Measurements from ENCODE around the gene CILP2.
A peak's percentile ranks its signal among the peaks of the same experiment; 100 is the strongest.

CILP2 gene

GRCh38 chr19:19553670-19554069 lies 15.6 kb downstream of the CILP2 start:
- Histone ChIP-seq H3K27ac (no peak overlapping the region), H3K4me3 (no peak overlapping the region)

GRCh38 chr19:19554074-19555023 lies 16.3 kb downstream of the CILP2 start:
- no peak overlapping the region for H3K4me3 ChIP-seq
- no peak overlapping the region for H3K27ac ChIP-seq

DNA sequence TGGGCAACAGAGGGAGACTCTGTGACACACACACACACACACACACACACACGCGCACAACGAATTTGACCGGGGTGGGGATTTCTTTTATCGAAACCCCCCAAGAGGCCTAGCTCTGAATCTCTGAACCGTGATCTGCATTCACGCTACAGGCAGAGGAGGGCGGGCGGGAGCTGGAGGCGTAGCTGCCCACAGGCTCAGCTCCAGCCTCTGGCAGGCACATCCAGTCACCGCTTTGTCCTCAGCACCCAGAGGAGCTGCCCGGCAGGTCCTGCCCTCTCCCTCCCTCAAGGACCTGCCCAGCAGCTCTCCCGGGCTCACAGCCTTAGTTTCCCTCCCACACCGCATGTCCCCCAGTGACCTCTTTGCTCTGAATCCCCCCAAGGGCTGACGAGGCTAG lies 20.0 kb downstream of the CILP2 start:
- Histone ChIP-seq H3K4me3 (no peak overlapping the region), H3K27ac (no peak overlapping the region)

DNA sequence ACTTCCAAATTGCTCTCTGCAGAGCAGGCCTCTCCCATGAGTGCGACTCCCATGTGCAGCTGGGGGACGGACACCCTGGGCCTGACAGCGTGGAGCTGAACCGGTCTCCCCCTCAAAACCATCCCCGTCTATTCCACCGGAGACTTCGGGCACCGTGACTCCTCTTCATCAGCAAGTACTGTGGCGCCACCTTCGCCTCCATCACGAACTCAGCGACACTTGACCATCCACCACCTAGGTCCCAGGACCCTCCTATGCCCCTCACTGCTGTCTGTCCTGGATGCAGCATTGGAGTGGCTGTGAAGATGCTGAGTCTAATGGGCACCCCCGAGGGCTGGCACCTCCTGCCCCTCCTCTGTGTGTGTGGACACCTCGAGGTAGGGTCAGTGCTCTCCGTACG lies 20.6 kb downstream of the CILP2 start:
- H3K27ac ChIP-seq: no peak overlapping the region

GRCh38 chr19:19559931-19560330 lies 21.9 kb downstream of the CILP2 start:
- Histone ChIP-seq H3K4me3 (no peak overlapping the region), H3K27ac (no peak overlapping the region)

More for the DNA sequence above, 20.6 kb downstream of the CILP2 start:
- H3K4me3 ChIP-seq: no peak overlapping the region

GRCh38 chr19:19561946-19562664 lies 24.0 kb downstream of the CILP2 start:
- Histone ChIP-seq H3K27ac (no peak overlapping the region), H3K4me3 (no peak overlapping the region)

DNA sequence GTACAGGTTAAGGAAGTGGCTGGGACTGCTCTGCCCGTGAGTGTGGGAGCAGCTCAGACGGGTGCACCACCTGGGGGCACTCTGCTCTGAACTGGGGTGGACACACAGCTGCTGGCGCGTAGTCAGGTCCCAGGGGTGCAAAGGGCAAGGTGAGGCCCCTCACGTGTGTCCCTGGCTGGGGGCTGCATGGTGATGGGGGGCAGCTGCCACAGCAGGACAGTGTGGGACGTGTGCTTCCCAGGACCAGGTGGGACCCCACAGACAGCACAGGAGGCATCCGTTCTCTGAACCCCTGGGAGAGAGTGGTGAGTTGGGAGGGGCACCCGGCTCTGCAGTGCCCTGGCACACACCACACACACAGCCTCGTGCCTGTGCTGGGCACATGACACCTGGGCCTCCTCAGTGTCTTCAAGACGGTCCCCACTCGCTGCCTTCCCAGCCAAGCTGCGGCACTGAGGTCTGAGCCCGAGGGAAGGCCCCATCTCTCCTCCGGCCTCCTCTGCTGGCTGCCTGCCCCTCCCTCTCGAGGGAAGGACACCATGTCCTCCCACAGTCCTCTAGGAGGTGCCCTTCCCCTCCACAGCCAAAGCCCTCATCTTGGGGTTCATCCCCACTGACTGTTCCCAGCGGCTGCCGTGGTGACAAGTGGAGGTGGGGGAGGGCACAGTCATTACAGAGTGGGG lies 24.7 kb downstream of the CILP2 start:
- Histone ChIP-seq H3K4me3 (no peak overlapping the region), H3K27ac (no peak overlapping the region)

GRCh38 chr19:19563348-19563848 lies 25.3 kb downstream of the CILP2 start:
- H3K27ac ChIP-seq: no peak overlapping the region
- H3K4me3 ChIP-seq: no peak overlapping the region

GRCh38 chr19:19566306-19566705 lies 28.2 kb downstream of the CILP2 start:
- no peak overlapping the region for H3K4me3 ChIP-seq
- no peak overlapping the region for H3K27ac ChIP-seq

GRCh38 chr19:19567391-19567790 lies 29.3 kb downstream of the CILP2 start:
- no peak overlapping the region for H3K27ac ChIP-seq
- no peak overlapping the region for H3K4me3 ChIP-seq

GRCh38 chr19:19568802-19569756 lies 31.0 kb downstream of the CILP2 start:
- no peak overlapping the region for H3K4me3 ChIP-seq
- no peak overlapping the region for H3K27ac ChIP-seq

GRCh38 chr19:19570571-19570970 lies 32.5 kb downstream of the CILP2 start:
- H3K27ac ChIP-seq: peak overlapping the region in 1 of 21 experiments; percentile 13
- no peak overlapping the region for H3K4me3 ChIP-seq

DNA sequence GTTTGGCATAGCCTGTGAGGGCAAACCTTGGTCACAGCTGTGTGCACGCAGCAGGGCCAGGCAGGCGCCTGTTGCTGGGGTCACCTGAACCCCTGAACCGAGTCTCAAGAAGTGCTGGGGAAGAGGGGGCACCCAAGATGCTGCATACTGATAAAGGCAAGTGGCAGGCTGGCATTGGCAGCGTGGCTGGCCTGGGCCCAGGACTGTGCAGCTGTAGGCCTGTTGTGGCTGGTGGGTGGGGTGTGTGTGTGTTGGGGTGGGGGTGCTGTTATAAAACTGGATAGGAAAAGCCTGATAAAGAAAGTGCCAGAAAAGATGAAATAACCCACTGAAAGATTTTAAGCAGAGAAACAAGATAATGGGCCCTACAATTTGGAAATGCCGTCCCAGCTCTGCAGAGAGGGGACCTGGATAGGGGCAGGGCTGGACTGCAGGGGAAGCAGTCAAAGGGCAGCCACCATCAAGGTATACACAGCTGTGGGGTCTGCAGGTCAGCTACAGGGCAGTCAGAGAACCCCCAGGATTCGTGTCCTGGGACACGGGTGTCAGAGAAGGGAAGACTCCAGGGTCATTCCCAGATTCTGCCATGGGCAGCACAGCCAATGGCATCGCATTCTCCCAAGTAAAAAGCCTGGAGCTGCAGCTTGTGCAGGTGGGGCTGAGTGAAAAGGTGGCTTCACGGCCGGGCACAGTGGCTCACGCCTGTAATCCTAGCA lies 33.2 kb downstream of the CILP2 start:
- Histone ChIP-seq H3K4me3 (no peak overlapping the region), H3K27ac (peak overlapping the region in 1 of 21 experiments; percentile 13)

GRCh38 chr19:19575411-19575810 lies 37.3 kb downstream of the CILP2 start:
- H3K4me3 ChIP-seq: no peak overlapping the region
- no peak overlapping the region for H3K27ac ChIP-seq

- H3K4me3 ChIP-seq: no peak overlapping the region
- H3K27ac ChIP-seq: no peak overlapping the region
These were observed 40.2 kb downstream of the CILP2 start for GRCh38 chr19:19578252-19578651.

DNA sequence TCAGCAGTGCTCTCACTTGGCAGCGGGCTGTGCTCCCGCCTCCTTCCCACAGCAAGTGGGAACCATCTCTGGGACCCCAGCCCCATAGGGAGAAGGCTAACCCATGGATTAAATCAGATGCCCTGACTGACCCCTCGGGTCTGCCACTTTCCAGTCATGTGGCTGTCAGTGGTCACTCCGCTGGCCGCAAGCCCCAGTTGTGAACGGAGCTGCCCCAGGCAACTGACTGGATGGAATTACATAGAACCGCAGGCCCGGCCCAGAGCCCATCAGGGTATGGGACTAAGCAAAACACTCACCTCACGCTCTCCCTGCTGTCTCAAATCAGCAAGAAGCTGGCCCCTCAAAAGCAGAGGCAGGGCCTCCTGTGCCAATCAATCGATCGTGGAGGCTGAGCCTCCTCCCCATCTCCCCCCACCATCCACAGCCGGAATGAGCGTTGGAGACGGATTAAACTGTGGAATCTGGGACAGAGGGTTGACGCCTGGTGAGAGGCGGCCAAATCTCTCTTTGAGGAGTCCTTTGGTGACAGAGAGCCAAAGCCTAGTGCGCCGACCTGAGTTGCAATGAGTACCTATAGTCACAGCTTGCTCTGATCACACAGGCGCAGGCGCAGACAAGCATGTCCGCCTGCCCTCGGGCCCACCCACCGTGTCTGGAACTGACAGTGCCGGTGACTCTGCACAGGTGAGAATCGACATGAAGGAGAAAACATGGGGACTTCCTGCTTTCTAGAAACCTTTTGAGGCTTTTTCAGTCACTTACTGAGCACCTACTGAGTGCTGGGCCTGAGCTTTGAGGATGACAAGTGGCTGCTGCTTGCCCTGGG lies 41.7 kb downstream of the CILP2 start:
- H3K4me3 ChIP-seq: no peak overlapping the region
- peak overlapping the region in 1 of 21 experiments; percentile 41 for H3K27ac ChIP-seq

- H3K27ac ChIP-seq: peak overlapping the region in 1 of 21 experiments; percentile 41
- no peak overlapping the region for H3K4me3 ChIP-seq
These were observed 42.4 kb downstream of the CILP2 start for GRCh38 chr19:19580418-19580817.

DNA sequence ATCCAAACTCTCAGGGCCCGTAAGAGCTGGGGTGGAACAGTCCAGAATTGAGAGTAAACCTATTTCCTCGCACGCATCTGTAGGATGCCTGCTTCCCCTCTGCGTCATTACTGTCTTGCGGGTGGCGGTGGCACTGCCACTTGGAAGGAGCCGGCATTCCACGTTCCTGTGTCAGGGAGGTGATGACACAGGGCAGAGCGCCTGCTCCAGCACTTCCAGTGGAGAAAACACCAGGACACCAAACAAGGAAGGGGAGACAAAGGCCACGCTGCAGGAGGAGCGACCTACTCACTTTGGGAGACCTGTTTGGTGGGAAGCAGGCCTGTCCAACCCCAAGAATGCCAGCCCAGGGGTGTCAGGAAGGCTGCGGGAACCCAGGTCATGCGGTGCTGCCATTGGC lies 43.3 kb downstream of the CILP2 start:
- Histone ChIP-seq H3K27ac (no peak overlapping the region), H3K4me3 (no peak overlapping the region)
